Activated effector memory CD4-positive, alpha-beta T cell treated with Interleukin-2 at 50 U/mL for 16 hours (primary cell): ENCODE data around the gene KIRREL1.

Experiments
- DNase-seq: peaks from one replicate; pipeline ENCODE4 v3.0.0-alpha.2; 2020

KIRREL1 gene

GRCh38 chr1:158077411-158078256, 84.2 kb downstream of the KIRREL1 start:
- no peak for DNase-seq

- no peak for DNase-seq
These were observed 85.2 kb downstream of the KIRREL1 start for GRCh38 chr1:158078569-158079080.

GRCh38 chr1:158080066-158080465, 86.6 kb downstream of the KIRREL1 start:
- DNase-seq: no peak

- no peak for DNase-seq
These were observed 90.9 kb downstream of the KIRREL1 start for GRCh38 chr1:158084336-158084735.

- no peak for DNase-seq
These were observed 91.3 kb downstream of the KIRREL1 start for GRCh38 chr1:158084747-158085146.

GRCh38 chr1:158087320-158087927, 94.0 kb downstream of the KIRREL1 start:
- DNase-seq: no peak

- no peak for DNase-seq
These were observed 96.0 kb downstream of the KIRREL1 start for GRCh38 chr1:158089476-158089875.

GRCh38 chr1:158089925-158090637, 96.6 kb downstream of the KIRREL1 start:
- no peak for DNase-seq

GRCh38 chr1:158093376-158093775, 99.9 kb downstream of the KIRREL1 start:
- DNase-seq: no peak

GRCh38 chr1:158094571-158094970, 101.1 kb downstream of the KIRREL1 start:
- no peak for DNase-seq

- no peak for DNase-seq
These were observed 102.4 kb downstream of the KIRREL1 start for GRCh38 chr1:158095737-158096335.

- no peak for DNase-seq
These were observed 104.8 kb downstream of the KIRREL1 start for GRCh38 chr1:158098256-158098655.

GRCh38 chr1:158099185-158099584, 105.7 kb downstream of the KIRREL1 start:
- no peak for DNase-seq

GRCh38 chr1:158100498-158100897, 107.1 kb downstream of the KIRREL1 start:
- no peak for DNase-seq

- DNase-seq: no peak
These were observed 108.0 kb downstream of the KIRREL1 start for GRCh38 chr1:158101455-158101854.

GRCh38 chr1:158101927-158102326, 108.5 kb downstream of the KIRREL1 start:
- DNase-seq: no peak

- no peak for DNase-seq
These were observed 109.6 kb downstream of the KIRREL1 start for GRCh38 chr1:158102881-158103674.

- DNase-seq: no peak
These were observed 110.5 kb downstream of the KIRREL1 start for GRCh38 chr1:158103861-158104522.

- DNase-seq: no peak
These were observed 111.4 kb downstream of the KIRREL1 start for GRCh38 chr1:158104891-158105290.

GRCh38 chr1:158105352-158106095, 112.1 kb downstream of the KIRREL1 start:
- no peak for DNase-seq

- DNase-seq: no peak
These were observed 114.5 kb downstream of the KIRREL1 start for GRCh38 chr1:158107916-158108315.
